PC-9 (cell line): ENCODE measurements around the gene IL21.

ENCODE experiments used
- EZH2 ChIP-seq: fragments of 200-600 bp; sonication (generic); IDR thresholded peaks from 2 replicates; pipeline ENCODE4 v1.8.0; 2017; ENCODE audit warnings: antibody characterized with exemption, low read depth
- TF ChIP-seq, protein P1 (sequence below): fragments of 200-600 bp; sonication (generic); conservative IDR thresholded peaks from 2 replicates; pipeline ENCODE4 v1.6.1; 2017; ENCODE audit warnings: mixed run types, antibody characterized with exemption, mild to moderate bottlenecking, moderate library complexity

DNA sequence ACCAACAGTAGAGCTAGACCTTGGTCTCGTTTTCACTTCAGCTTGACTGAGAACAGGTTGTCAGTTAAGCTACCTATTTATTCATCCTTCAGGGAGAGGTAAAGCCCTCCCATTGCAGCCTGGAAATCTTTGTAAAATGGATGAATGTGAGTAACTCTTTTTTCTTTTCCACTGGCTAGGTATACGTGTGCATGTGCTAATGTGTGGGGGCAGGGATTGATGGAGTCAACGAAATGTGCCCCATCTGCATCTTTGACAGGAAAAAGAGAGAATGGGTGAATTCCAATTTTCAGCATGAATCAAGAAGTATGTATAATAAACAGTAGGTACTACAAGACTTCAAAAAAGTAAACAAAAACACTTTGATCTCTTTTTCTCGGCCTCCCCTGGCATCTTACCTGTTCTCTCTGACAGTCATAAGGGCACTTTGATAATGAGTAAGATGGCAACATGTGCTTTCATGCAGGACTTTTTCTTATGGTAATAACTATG is at the start of gene IL21:
- TF ChIP-seq, protein P1, sequence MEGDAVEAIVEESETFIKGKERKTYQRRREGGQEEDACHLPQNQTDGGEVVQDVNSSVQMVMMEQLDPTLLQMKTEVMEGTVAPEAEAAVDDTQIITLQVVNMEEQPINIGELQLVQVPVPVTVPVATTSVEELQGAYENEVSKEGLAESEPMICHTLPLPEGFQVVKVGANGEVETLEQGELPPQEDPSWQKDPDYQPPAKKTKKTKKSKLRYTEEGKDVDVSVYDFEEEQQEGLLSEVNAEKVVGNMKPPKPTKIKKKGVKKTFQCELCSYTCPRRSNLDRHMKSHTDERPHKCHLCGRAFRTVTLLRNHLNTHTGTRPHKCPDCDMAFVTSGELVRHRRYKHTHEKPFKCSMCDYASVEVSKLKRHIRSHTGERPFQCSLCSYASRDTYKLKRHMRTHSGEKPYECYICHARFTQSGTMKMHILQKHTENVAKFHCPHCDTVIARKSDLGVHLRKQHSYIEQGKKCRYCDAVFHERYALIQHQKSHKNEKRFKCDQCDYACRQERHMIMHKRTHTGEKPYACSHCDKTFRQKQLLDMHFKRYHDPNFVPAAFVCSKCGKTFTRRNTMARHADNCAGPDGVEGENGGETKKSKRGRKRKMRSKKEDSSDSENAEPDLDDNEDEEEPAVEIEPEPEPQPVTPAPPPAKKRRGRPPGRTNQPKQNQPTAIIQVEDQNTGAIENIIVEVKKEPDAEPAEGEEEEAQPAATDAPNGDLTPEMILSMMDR, result no peak
- TF ChIP-seq EZH2, result no peak
